ENCODE measurements around the gene PRKN.

The PRKN gene

GRCh38 chr6:162082520-162082919 is 645.0 kb downstream of the PRKN start:
- no peak for DNase-seq (ENCODE audit: low read depth)
- TF ChIP-seq CTCF (IDR thresholded peaks at IDR 0.05; ENCODE audit: low read depth, low read length, missing control alignments) = no peak
- H3K4me3 ChIP-seq (ENCODE audit: low read depth, low read length) = no peak overlapping the region

GRCh38 chr6:162078667-162079066 is 648.9 kb downstream of the PRKN start:
- no peak for DNase-seq (ENCODE audit: low read depth)
- no peak for TF ChIP-seq CTCF (IDR thresholded peaks at IDR 0.05; ENCODE audit: low read depth, low read length, missing control alignments)
- no peak overlapping the region for H3K4me3 ChIP-seq (ENCODE audit: low read depth, low read length)

GRCh38 chr6:162078126-162078525 is 649.4 kb downstream of the PRKN start:
- no peak for DNase-seq (ENCODE audit: low read depth)
- H3K4me3 ChIP-seq (ENCODE audit: low read depth, low read length) = no peak overlapping the region
- TF ChIP-seq CTCF (IDR thresholded peaks at IDR 0.05; ENCODE audit: low read depth, low read length, missing control alignments) = no peak

GRCh38 chr6:162076816-162077215 is 650.8 kb downstream of the PRKN start:
- no peak overlapping the region for H3K4me3 ChIP-seq (ENCODE audit: low read depth, low read length)
- no peak for DNase-seq (ENCODE audit: low read depth)
- TF ChIP-seq CTCF (IDR thresholded peaks at IDR 0.05; ENCODE audit: low read depth, low read length, missing control alignments) = no peak

- no peak overlapping the region for H3K4me3 ChIP-seq (ENCODE audit: low read depth, low read length)
- DNase-seq (ENCODE audit: low read depth) = no peak
- no peak for TF ChIP-seq CTCF (IDR thresholded peaks at IDR 0.05; ENCODE audit: low read depth, low read length, missing control alignments)
Observed at GRCh38 chr6:162074641-162075275, 652.8 kb downstream of the PRKN start.

GRCh38 chr6:162070639-162071038 is 656.9 kb downstream of the PRKN start:
- no peak overlapping the region for H3K4me3 ChIP-seq (ENCODE audit: low read depth, low read length)
- DNase-seq (ENCODE audit: low read depth) = no peak
- no peak for TF ChIP-seq CTCF (IDR thresholded peaks at IDR 0.05; ENCODE audit: low read depth, low read length, missing control alignments)

- DNase-seq (ENCODE audit: low read depth) = no peak
- H3K4me3 ChIP-seq (ENCODE audit: low read depth, low read length) = no peak overlapping the region
- TF ChIP-seq CTCF (IDR thresholded peaks at IDR 0.05; ENCODE audit: low read depth, low read length, missing control alignments) = no peak
Observed at GRCh38 chr6:162069995-162070394, 657.6 kb downstream of the PRKN start.

Measured in GM12864 (cell line).